ENCODE results near the gene AUTS2.

- no peak for TF ChIP-seq CTCF (IDR thresholded peaks at IDR 0.05)
- TF ChIP-seq POLR2A (IDR thresholded peaks at IDR 0.05) = no peak
Observed at GRCh38 chr7:70120851-70121250, 522.6 kb downstream of the AUTS2 start.

All from thyroid gland (tissue), 4 donors.